H1 (cell line): ENCODE data around the gene ADAM12. TPM values are rescaled to one million over a fixed set of nuclear protein-coding genes. Genes with fewer than 3 reads are reported as not detected.

ENCODE experiments used
- CEBPB ChIP-seq: IDR thresholded peaks from 2 replicates; pipeline ENCODE4 v1.6.1; 2012; ENCODE audit warnings: low read depth, low read length
- KDM4A ChIP-seq: IDR thresholded peaks from one replicate; pipeline ENCODE4 v1.7.1; 2012; ENCODE audit warnings: low read depth, mild to moderate bottlenecking, moderate library complexity, low read length, inconsistent platforms; ENCODE audit not compliant: severe bottlenecking
- PHF8 ChIP-seq: fragments of 200-600 bp; sonication (generic); conservative IDR thresholded peaks from 2 replicates; pipeline ENCODE4 v1.7.1; 2012; ENCODE audit warnings: low read depth, mild to moderate bottlenecking, inconsistent platforms, low read length, moderate library complexity
- polyA plus RNA-seq, 7 experiments: library from polyadenylated mRNA; depleted of rRNA in 3 of 7; stranded (reverse) in 5 of 7; unstranded in 2 of 7; fragments of >200 nt in 5 of 7; fragments of 200-250 nt in 2 of 7; gene quantifications; 1 replicate in 5 of 7; 2 replicates in 1 of 7; 4 replicates in 1 of 7; pipeline versions ENCODE4 v1.2.1 to v1.2.3, GENCODE V29; 2011 to 2013; ENCODE audit warnings: missing spikeins in 2 of 7, mixed read lengths in 2 of 7
- total RNA-seq: library from RNA; stranded (reverse); fragmentation: NEBNext Ultra II Directional; extraction: Animal tissue kit (Norgen Biotek cat#: 25700); gene quantifications from 2 replicates; pipeline ENCODE4 v1.2.1, GENCODE V29; 2021

ADAM12 gene
- total and polyA plus RNA-seq, 2 of the 8 experiments (the other 6 are each of a cell fraction or from before 2014, with no cell fraction given) = 0.07 to 0.17 TPM

DNA sequence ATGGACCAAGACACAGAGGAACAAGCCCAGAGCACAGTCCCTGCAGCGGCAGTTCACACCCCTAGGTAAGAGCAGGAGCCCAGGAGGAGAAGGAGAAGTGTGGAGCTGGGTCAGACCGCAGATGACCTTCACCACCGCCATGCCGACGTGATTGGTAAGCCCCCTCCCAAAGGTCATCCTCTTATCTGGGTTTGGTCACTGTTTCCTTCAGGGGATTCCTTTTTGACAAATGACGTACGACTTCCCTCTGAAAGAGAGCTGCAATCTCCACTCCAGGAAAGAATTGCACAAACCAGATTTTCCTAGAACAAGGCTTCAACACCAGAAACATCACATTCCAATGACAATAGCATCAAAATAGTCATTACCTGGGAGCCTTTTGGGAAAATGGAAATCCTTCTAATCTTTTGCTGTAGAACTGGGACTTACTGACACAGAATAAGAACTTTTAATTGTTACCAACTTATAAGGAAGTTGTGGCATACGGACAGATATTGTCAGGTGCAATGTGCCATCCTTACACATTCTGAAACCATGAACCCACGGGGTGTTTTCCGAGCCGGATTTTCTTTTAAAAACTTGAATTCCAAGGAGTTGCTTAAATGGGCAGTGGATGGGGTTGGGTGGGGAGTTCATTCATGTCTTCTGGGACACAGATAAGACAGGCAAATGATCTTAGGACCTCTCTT, 20.8 kb upstream of the ADAM12 start (continued):
- no peak for TF ChIP-seq KDM4A
- no peak for TF ChIP-seq PHF8
- no peak for TF ChIP-seq CEBPB
